Left colon (tissue), 2 donors: ENCODE results near the gene C19orf53. TPM values are rescaled to one million over a fixed set of nuclear protein-coding genes. Genes with fewer than 3 reads are reported as not detected.
"Not testable (repeated sequence)": the region's sequence is repeated elsewhere in the genome, so short reads cannot be mapped to it uniquely, and the experiment has no call there.

Experiments used
- ATAC-seq: fragments of 200-7000 bp; cut with Tn5 transposase; one replicate; pipeline ENCODE4 v1.9.1; 2020; ENCODE audit warnings: mild to moderate bottlenecking, moderate library complexity
- DNase-seq, 2 donors: peaks; one replicate each; pipeline ENCODE4 v3.0.0-alpha.2; 2020
- intact Hi-C, 2 donors: fragments of 100-400 bp; cut with DNase I in 1 of 2; cut with micrococcal nuclease in 1 of 2; formaldehyde crosslinking; loops; one replicate each; pipeline versions ENCODE4 v1.11.2 to v1.14.0; 2022; cut with DNase I, micrococcal nuclease
- long read RNA-seq: library from polyadenylated mRNA; unstranded; transcript quantifications from one replicate; pipeline ENCODE4 v2.0.0, GENCODE V29; 2021
- total RNA-seq, 2 donors: library from RNA; stranded (reverse); fragmentation: NEBNext Ultra II Directional; extraction: Animal tissue kit (Norgen Biotek cat#: 25700); gene quantifications; one replicate each; pipeline ENCODE4 v1.2.1, GENCODE V29; 2021
- donor health status: DM: no; HTN: no; CAD: no.
- donor health status: DM: yes; HTN: yes; CAD: no.

The C19orf53 gene
- 10 to 100 TPM; 44.9 to 46.7 TPM for total RNA-seq
- long read RNA-seq, transcript C19orf53-202 (3 exons, 873 nt) = major isoform, 33 of 34 reads
- long read RNA-seq, partial matches to known transcripts = 0 of 34 reads
- long read RNA-seq, other reads (novel, unspliced or antisense) = 0 of 34 reads

GRCh38 chr19:13774217-13775191 is at the start of gene C19orf53:
Gene C19orf53, plus strand, starts transcription at chr19:13774456. Its CDS starts 22 bp downstream, at chr19:13774478.
- intact Hi-C loops = no loop called here
- DNase-seq = peak; percentile 88 to 91
- ATAC-seq = peak; percentile 98

DNA sequence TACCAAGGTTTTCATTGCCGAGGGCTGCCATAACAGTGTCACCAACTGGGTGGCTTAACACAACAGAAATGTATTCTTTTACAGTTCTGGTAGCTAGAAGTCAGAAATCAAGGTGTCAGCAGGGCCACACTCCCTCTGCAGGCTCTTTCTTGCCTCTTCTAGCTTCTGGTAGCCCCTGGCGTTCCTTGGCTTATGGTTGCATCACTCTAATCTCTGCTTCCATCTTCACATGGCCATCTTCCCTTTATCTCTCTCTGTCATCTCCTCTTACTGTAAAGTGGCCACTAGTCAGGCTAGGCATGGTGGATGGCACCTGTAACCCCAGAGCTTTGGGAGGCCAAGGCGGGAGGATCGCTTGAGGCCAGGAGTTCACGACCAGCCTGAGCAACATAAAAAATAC is 47.9 kb upstream of the C19orf53 start:
- intact Hi-C loops = loop anchor here in 1 of 2 donors (10.0 kb wide), 1 partner anchor 132 kb away; no protein-coding TSS in a partner anchor
- no peak for ATAC-seq
- no peak for DNase-seq

- ATAC-seq (no peak), DNase-seq (no peak)
- intact Hi-C loops = loop anchor here in 1 of 2 donors (10.0 kb wide), 1 partner anchor 133 kb away; no protein-coding TSS in a partner anchor
These were observed 46.5 kb upstream of the C19orf53 start for GRCh38 chr19:13727798-13728197.

DNA sequence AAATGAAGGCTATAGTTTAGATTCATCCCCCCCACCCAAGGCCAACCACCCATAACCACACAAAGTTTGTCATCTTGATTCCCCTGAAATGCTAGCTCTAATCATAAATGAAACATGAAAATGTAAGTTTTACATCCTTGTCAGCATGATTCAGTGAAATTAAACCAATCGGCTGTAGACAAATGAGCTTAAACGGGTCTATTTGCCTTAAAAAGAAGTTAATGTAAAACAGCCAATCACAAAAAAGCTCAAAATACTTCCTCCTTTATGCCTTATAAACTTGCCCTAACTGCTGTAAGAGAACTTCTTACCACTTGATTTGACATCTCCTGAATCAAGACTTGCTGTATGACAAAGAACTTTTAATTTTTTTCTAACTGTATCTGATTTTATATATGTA is 44.4 kb upstream of the C19orf53 start:
- no peak for DNase-seq
- intact Hi-C loops = loop anchor here in 1 of 2 donors (10.0 kb wide), 1 partner anchor 135 kb away; no protein-coding TSS in a partner anchor
- ATAC-seq = no peak

DNA sequence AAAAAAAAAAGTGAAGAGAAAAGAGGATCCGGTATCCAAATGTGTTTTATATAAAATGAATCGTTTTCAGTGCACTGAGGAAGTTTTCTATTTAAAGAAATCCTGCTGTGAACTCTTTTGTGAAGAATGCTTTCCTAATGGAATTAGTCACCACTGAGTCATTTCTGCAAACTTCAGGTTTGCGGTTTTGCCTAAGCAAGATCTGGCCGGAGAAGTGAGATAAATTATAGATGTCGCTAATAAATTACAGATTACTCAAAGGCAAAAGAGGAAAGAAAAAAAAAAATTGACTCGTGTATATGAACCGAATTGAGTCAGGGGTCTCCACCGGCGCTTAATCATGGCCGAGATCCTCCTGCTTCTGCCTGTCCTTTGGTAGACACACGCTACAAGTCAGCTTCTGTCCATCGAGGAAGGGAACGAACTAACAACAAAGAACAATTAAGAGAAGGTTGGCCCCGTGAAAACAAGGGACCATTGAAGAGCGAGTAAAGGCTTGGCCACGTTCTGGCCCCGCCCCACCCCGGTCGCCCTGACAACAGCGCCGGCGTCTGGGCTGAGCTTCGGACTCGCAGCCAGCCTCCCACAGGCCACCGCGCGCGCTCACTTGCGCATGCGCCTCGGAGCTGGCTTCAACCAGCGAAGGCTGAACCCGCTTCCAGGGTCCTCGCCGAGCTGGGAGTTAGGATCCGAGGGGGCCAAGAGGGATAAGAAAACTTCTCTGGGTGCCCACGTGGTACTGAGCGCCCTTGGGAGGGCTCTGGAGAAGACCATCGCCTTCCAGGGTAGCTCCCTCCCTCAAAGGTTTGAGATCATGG is 42.9 kb upstream of the C19orf53 start:
- DNase-seq (peak; percentile 95 to 98), ATAC-seq (peak; percentile 100)
- intact Hi-C loops = no loop called here

DNA sequence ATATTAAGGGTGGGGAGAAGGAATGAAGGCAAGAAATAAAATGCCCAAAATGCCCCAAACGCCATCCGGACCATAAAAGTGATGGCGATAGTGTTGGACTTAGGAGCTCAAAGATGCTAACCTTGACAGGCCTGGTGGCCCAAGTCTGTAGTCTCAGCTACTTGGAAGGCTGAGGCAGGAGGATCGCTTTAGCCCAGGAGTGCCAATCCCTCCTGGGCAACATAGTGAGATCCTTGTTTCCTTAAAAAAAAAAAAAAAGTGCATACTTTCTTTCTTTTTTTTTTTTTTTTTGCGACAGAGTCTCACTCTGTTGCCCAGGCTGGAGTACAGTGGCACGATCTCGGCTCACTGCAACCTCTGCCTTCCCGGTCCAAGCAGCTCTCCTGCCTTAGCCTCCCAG is 41.9 kb upstream of the C19orf53 start:
- DNase-seq = no peak
- ATAC-seq = no peak
- intact Hi-C loops = no loop called here

DNA sequence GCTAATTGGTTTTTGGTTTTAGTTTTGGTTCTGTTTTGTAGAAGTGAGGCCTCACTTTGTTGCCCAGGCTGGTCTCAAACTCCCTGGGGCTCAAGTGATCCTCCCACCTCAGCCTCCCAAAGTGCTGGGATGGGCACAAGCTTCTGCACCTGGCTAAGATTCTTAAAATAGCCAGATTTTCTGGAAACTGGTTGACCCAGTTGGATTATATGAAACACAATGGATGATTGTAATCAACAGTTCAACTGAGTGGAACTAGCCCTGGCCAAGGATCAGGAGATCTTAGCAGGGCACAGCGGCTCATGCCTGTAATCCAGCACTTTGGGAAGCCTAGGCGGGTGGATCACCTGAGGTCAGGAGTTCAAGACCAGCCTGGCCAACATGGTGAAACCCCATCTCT is 39.5 kb upstream of the C19orf53 start:
- intact Hi-C loops = no loop called here
- DNase-seq (no peak), ATAC-seq (no peak)

DNA sequence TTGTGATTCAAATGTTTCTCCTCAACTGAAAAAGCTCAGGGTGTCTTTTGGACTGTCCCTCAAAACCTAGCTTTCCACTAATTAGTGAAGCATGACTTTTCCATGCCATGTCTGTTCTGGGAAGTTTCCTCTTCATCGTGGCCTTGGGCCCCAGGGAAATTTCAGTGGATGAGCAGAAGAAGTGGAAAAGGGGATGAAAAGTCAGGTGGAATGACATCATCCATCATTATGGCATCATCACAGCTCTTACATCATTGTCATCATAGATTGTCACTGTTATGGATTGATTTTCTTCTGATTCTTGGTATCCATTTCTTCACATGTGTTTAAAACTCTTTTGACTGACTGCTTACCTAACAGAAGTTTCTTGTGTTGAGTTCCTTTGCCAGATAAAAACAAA is 36.2 kb upstream of the C19orf53 start:
- intact Hi-C loops = no loop called here
- no peak for ATAC-seq
- no peak for DNase-seq

DNA sequence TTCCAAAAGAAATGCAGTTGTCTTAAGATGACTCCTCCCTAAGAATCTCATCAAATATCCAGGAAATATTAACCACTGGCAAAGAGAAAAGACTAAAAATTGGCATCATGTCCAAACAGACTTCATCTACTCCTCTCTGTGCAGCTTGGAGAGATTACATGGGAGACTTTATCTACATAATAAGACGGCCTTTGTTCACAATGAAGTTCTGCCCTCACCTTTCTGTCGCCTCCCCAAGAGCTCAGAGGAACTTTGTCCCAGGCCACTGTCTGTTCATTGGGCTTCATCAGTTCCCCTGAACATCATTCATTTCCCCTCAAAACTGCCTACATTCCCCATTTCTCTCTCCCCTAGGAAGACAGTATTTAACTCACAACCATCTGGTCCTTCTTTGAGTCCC is 32.4 kb upstream of the C19orf53 start:
- ATAC-seq (no peak), DNase-seq (no peak)
- intact Hi-C loops = no loop called here

- DNase-seq (no peak), ATAC-seq (no peak)
- intact Hi-C loops = no loop called here
These were observed 31.5 kb upstream of the C19orf53 start for GRCh38 chr19:13742756-13743155.

DNA sequence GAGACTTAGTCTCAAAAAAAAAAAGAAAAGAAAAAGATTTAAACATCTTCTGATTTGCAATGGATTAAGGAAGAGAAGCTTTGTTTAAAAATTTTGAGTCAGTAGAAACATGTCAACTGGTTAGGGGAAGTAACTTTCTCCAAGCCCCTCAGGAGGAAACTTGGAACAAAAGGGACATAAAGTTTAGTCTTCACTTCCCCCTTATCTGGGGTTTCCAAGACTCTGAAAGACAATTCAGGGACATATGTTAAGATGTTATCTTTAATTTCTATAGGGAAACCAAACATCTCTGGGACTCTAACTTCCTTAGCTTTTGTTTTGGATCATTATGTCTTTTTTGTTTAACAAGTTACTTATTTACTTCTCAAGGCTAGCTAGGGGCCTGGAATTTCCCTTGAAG is 30.1 kb upstream of the C19orf53 start:
- ATAC-seq (no peak), DNase-seq (no peak)
- intact Hi-C loops = no loop called here

GRCh38 chr19:13747098-13747453 is 27.2 kb upstream of the C19orf53 start:
- intact Hi-C loops = no loop called here
- DNase-seq = no peak
- ATAC-seq = no peak

DNA sequence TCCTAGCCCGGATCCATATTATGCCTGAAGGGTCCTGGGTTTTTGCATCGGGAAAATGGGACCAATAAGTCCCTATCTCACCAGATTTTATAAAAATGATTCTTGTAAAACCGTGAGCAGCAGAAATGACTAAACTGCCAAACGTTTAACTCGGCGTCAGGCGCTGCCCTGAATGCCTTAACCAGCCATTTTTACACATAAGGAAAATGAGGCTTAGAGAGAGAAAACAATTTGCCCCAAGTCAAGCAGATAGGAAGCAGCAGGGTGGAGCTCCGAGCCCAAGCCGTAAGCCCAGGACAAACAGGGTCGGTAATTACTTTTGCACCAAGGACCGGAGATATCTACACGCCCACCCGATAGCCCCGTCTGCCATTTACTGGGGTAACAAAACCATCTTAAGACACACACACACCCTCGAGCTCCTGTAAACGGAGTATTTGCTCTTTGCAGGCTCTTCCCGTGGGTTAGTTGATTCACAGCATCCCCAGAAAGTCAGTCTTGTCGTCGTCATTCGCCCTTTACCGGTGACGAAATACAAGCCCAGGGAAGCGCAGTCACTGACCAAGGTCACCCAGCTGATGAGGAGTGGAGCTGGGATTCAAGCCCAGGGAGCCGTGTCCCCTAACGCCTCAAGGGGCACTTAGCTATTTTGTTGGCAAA is 26.0 kb upstream of the C19orf53 start:
- ATAC-seq = peak; percentile 25
- intact Hi-C loops = no loop called here
- peak; percentile 34 to 46 for DNase-seq

GRCh38 chr19:13751436-13751835 is 22.8 kb upstream of the C19orf53 start:
- intact Hi-C loops = no loop called here
- DNase-seq (no peak), ATAC-seq (no peak)

GRCh38 chr19:13753622-13754021 is 20.6 kb upstream of the C19orf53 start:
- ATAC-seq = not testable (repeated sequence)

DNA sequence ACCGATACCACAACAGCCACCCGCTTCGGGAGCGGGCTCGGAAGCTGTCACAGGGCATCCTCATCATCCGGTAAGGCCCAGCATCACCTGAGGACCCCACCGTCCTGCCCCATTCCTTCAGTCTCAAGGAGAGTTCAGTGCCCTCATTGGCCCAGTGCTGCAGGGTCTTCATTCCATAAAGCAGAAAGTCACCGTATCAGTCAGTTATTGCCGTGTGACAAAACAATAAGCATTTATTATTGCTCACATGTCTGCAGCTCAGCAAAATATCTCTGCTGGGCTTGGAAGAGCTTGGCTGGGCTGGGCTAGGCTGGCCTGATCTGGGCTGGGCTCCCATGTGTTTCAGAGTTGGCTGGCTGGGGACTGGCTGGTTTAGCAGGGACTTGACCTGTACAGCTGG is 18.0 kb upstream of the C19orf53 start:
- no peak for ATAC-seq
- intact Hi-C loops = no loop called here
- DNase-seq = no peak

More at GRCh38 chr19:13753622-13754021, 20.6 kb upstream of the C19orf53 start:
- DNase-seq, intact Hi-C loops: not testable (repeated sequence)

GRCh38 chr19:13757805-13758772 is 16.2 kb upstream of the C19orf53 start:
- DNase-seq (no peak), ATAC-seq (peak; percentile 22)
- intact Hi-C loops = no loop called here

DNA sequence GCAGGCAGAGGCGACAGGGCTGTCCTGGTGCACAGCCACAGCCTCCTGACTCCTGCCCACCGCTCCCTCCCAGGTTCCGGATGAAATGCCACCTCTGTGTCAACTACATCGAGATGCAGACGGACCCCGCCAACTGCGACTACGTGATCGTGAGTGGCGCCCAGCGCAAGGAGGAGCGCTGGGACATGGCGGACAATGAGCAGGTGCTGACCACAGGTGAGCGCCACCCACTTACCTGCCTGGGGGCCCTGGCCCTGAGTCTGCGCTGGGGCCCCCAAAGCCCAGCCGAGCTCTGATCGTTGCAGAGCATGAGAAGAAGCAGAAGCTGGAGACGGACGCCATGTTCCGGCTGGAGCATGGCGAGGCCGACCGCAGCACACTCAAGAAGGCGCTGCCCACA is 15.5 kb upstream of the C19orf53 start:
- intact Hi-C loops = no loop called here
- ATAC-seq = no peak
- DNase-seq = no peak
